Gastroesophageal sphincter (tissue), 3 donors: ENCODE measurements around the gene DRGX.

Experiments
- CTCF ChIP-seq, 4 experiments: fragments of 200-600 bp in 2 of 4; fragments of 450-650 bp in 2 of 4; sonication (generic) in 1 of 4; IDR thresholded peaks; one replicate each; pipeline ENCODE4 v1.5.1; 2017 to 2019; ENCODE audit warnings: antibody characterized with exemption in 4 of 4, mild to moderate bottlenecking in 2 of 4, moderate library complexity in 2 of 4
- POLR2A ChIP-seq, 2 donors: fragments of 450-650 bp; IDR thresholded peaks; one replicate each; pipeline ENCODE4 v1.6.1; 2017; ENCODE audit warnings: antibody characterized with exemption in 2 of 2, mild to moderate bottlenecking in 2 of 2, moderate library complexity in 1 of 2

GRCh38 chr10:49348593-49348992 is 47.3 kb downstream of the DRGX start:
- TF ChIP-seq CTCF (IDR thresholded peaks at IDR 0.05) (no peak), POLR2A (IDR thresholded peaks at IDR 0.05) (no peak)
